ENCODE measurements around the gene MYL6B.
A peak's percentile ranks its signal among the peaks of the same experiment; 100 is the strongest.
"Not testable (repeated sequence)": the region's sequence is repeated elsewhere in the genome, so short reads cannot be mapped to it uniquely, and the experiment has no call there.

Gene MYL6B

GRCh38 chr12:56117082-56117706 lies 35.2 kb upstream of the MYL6B start:
- not testable (repeated sequence) for H3K27me3 ChIP-seq (ENCODE audit: low read depth); H3K9me3 ChIP-seq; DNase-seq (ENCODE audit: low spot score in 2 of 2)
- in situ Hi-C loops (cut with MboI; ENCODE audit: low sequenced_read_pairs) = loop anchor here (5.0 to 25.0 kb wide), 3 partner anchors 70 to 1830 kb away; partner anchors contain the start of genes CBX5, HNRNPA1 and SMARCC2
- Histone ChIP-seq H3K4me3 (peak overlapping the region; percentile 83), H3K36me3 (replicated peaks) (peaks cover 41% of the 10 kb centered on the region), H3K4me1 (peaks cover 12% of the 10 kb centered on the region)

- in situ Hi-C loops (cut with MboI; ENCODE audit: low sequenced_read_pairs) = loop anchor here (5.0 to 25.0 kb wide), 3 partner anchors 69 to 1831 kb away; partner anchors contain the start of genes CBX5, HNRNPA1 and SMARCC2
- peak within 1 kb of the TSS; percentile 83 for H3K4me3 ChIP-seq
- peak; percentile 97 to 99 for DNase-seq (ENCODE audit: low spot score in 2 of 2)
- H3K4me1 ChIP-seq = peaks cover 12% of the 10 kb centered on the region
- peaks cover 33% of the 10 kb centered on the region for H3K36me3 ChIP-seq (replicated peaks)
- no peaks in the 10 kb centered on the region for H3K27me3 ChIP-seq (ENCODE audit: low read depth)
- H3K9me3 ChIP-seq = no peaks in the 10 kb centered on the region
These were observed 34.4 kb upstream of the MYL6B start, which contains the start of gene ZC3H10 for GRCh38 chr12:56117778-56118687. ZC3H10 (plus strand) TSS chr12:56118266; CDS start chr12:56120563, 2,297 bp downstream.

- H3K4me3 ChIP-seq = peak overlapping the region; percentile 83
- in situ Hi-C loops (cut with MboI; ENCODE audit: low sequenced_read_pairs) = loop anchor here (5.0 to 25.0 kb wide), 3 partner anchors 68 to 1832 kb away; partner anchors contain the start of genes CBX5, HNRNPA1 and SMARCC2
- H3K36me3 ChIP-seq (replicated peaks) = peaks cover 30% of the 10 kb centered on the region
- H3K4me1 ChIP-seq = peaks cover 12% of the 10 kb centered on the region
- H3K27me3 ChIP-seq (ENCODE audit: low read depth) = no peaks in the 10 kb centered on the region
- no peak for DNase-seq (ENCODE audit: low spot score in 2 of 2)
- H3K9me3 ChIP-seq = no peaks in the 10 kb centered on the region
These were observed 33.6 kb upstream of the MYL6B start for GRCh38 chr12:56118688-56119357.

GRCh38 chr12:56119361-56119796 lies 33.0 kb upstream of the MYL6B start:
- Histone ChIP-seq H3K4me3 (peak overlapping the region; percentile 83), H3K27me3 (ENCODE audit: low read depth) (no peaks in the 10 kb centered on the region), H3K4me1 (peaks cover 12% of the 10 kb centered on the region), H3K36me3 (replicated peaks) (peaks cover 25% of the 10 kb centered on the region), H3K9me3 (no peaks in the 10 kb centered on the region)
- peak; percentile 93 to 97 for DNase-seq (ENCODE audit: low spot score in 2 of 2)
- in situ Hi-C loops (cut with MboI; ENCODE audit: low sequenced_read_pairs) = loop anchor here (5.0 to 25.0 kb wide), 3 partner anchors 68 to 1832 kb away; partner anchors contain the start of genes CBX5, HNRNPA1 and SMARCC2

- in situ Hi-C loops (cut with MboI; ENCODE audit: low sequenced_read_pairs) = loop anchor here (25.0 kb wide), 1 partner anchor 1833 kb away; the partner anchor contains the start of genes CBX5 and HNRNPA1
- H3K4me1 ChIP-seq = peaks cover 12% of the 10 kb centered on the region
- no peaks in the 10 kb centered on the region for H3K9me3 ChIP-seq
- H3K27me3 ChIP-seq (ENCODE audit: low read depth) = no peaks in the 10 kb centered on the region
- H3K4me3 ChIP-seq = no peak overlapping the region
- peaks cover 25% of the 10 kb centered on the region for H3K36me3 ChIP-seq (replicated peaks)
- no peak for DNase-seq (ENCODE audit: low spot score in 2 of 2)
These were observed 32.1 kb upstream of the MYL6B start for GRCh38 chr12:56120158-56120846.

- no peak overlapping the region for H3K4me3 ChIP-seq
- no peak for DNase-seq (ENCODE audit: low spot score in 2 of 2)
- no peaks in the 10 kb centered on the region for H3K9me3 ChIP-seq
- no peaks in the 10 kb centered on the region for H3K27me3 ChIP-seq (ENCODE audit: low read depth)
- H3K36me3 ChIP-seq (replicated peaks) = peaks cover 25% of the 10 kb centered on the region
- peaks cover 10% of the 10 kb centered on the region for H3K4me1 ChIP-seq
- in situ Hi-C loops (cut with MboI; ENCODE audit: low sequenced_read_pairs) = loop anchor here (25.0 kb wide), 1 partner anchor 1834 kb away; the partner anchor contains the start of genes CBX5 and HNRNPA1
These were observed 31.1 kb upstream of the MYL6B start for GRCh38 chr12:56121204-56121870.

GRCh38 chr12:56122637-56123036 lies 29.8 kb upstream of the MYL6B start:
- H3K9me3 ChIP-seq = no peaks in the 10 kb centered on the region
- in situ Hi-C loops (cut with MboI; ENCODE audit: low sequenced_read_pairs) = loop anchor here (25.0 kb wide), 1 partner anchor 1835 kb away; the partner anchor contains the start of genes CBX5 and HNRNPA1
- H3K36me3 ChIP-seq (replicated peaks) = peaks cover 14% of the 10 kb centered on the region
- H3K4me1 ChIP-seq = peaks cover 20% of the 10 kb centered on the region
- no peak overlapping the region for H3K4me3 ChIP-seq
- no peaks in the 10 kb centered on the region for H3K27me3 ChIP-seq (ENCODE audit: low read depth)
- no peak for DNase-seq (ENCODE audit: low spot score in 2 of 2)

- in situ Hi-C loops (cut with MboI; ENCODE audit: low sequenced_read_pairs) = loop anchor here (25.0 kb wide), 1 partner anchor 1837 kb away; the partner anchor contains the start of genes CBX5 and HNRNPA1
- no peaks in the 10 kb centered on the region for H3K9me3 ChIP-seq
- H3K36me3 ChIP-seq (replicated peaks) = peaks cover 12% of the 10 kb centered on the region
- no peak for DNase-seq (ENCODE audit: low spot score in 2 of 2)
- peaks cover 18% of the 10 kb centered on the region for H3K4me1 ChIP-seq
- H3K27me3 ChIP-seq (ENCODE audit: low read depth) = no peaks in the 10 kb centered on the region
- H3K4me3 ChIP-seq = no peak overlapping the region
These were observed 28.3 kb upstream of the MYL6B start for GRCh38 chr12:56124133-56124532.

GRCh38 chr12:56126732-56127239 lies 25.6 kb upstream of the MYL6B start:
- H3K4me1 ChIP-seq = peaks cover 18% of the 10 kb centered on the region

GRCh38 chr12:56127485-56127887 lies 24.9 kb upstream of the MYL6B start:
- Histone ChIP-seq H3K4me1 (peaks cover 18% of the 10 kb centered on the region), H3K4me3 (peak overlapping the region; percentile 22), H3K27me3 (ENCODE audit: low read depth) (no peaks in the 10 kb centered on the region), H3K9me3 (no peaks in the 10 kb centered on the region), H3K36me3 (replicated peaks) (peaks cover 25% of the 10 kb centered on the region)
- DNase-seq (ENCODE audit: low spot score in 2 of 2) = peak in 1 of 2 experiments; percentile 49
- in situ Hi-C loops (cut with MboI; ENCODE audit: low sequenced_read_pairs) = no loop called here

More at GRCh38 chr12:56126732-56127239, 25.6 kb upstream of the MYL6B start:
- H3K9me3 ChIP-seq = no peaks in the 10 kb centered on the region
- no peak overlapping the region for H3K4me3 ChIP-seq
- peaks cover 18% of the 10 kb centered on the region for H3K36me3 ChIP-seq (replicated peaks)
- in situ Hi-C loops (cut with MboI; ENCODE audit: low sequenced_read_pairs) = no loop called here
- no peak for DNase-seq (ENCODE audit: low spot score in 2 of 2)
- no peaks in the 10 kb centered on the region for H3K27me3 ChIP-seq (ENCODE audit: low read depth)

- in situ Hi-C loops (cut with MboI; ENCODE audit: low sequenced_read_pairs) = no loop called here
- peak; percentile 99 to 100 for DNase-seq (ENCODE audit: low spot score in 2 of 2)
- Histone ChIP-seq H3K4me3 (peak within 1 kb of the TSS; percentile 62), H3K27me3 (ENCODE audit: low read depth) (no peaks in the 10 kb centered on the region), H3K36me3 (replicated peaks) (peaks cover 31% of the 10 kb centered on the region), H3K9me3 (no peaks in the 10 kb centered on the region), H3K4me1 (peaks cover 18% of the 10 kb centered on the region)
These were observed 24.3 kb upstream of the MYL6B start, which contains the start of gene ESYT1 for GRCh38 chr12:56127888-56128669. ESYT1 (plus strand) TSS chr12:56128267; CDS start chr12:56128320, 53 bp downstream.
